Measurements from ENCODE around the gene QKI.

Gene QKI

GRCh38 chr6:163568275-163568674, 153.8 kb downstream of the QKI start:
- no peak for DNase-seq (ENCODE audit: low read depth)

GRCh38 chr6:163570579-163571231, 156.2 kb downstream of the QKI start:
- H3K4me3 ChIP-seq (ENCODE audit: control insufficient read depth, low read depth, low read length): no peak overlapping the region
- no peak for DNase-seq (ENCODE audit: low read depth)
- TF ChIP-seq, protein P1, sequence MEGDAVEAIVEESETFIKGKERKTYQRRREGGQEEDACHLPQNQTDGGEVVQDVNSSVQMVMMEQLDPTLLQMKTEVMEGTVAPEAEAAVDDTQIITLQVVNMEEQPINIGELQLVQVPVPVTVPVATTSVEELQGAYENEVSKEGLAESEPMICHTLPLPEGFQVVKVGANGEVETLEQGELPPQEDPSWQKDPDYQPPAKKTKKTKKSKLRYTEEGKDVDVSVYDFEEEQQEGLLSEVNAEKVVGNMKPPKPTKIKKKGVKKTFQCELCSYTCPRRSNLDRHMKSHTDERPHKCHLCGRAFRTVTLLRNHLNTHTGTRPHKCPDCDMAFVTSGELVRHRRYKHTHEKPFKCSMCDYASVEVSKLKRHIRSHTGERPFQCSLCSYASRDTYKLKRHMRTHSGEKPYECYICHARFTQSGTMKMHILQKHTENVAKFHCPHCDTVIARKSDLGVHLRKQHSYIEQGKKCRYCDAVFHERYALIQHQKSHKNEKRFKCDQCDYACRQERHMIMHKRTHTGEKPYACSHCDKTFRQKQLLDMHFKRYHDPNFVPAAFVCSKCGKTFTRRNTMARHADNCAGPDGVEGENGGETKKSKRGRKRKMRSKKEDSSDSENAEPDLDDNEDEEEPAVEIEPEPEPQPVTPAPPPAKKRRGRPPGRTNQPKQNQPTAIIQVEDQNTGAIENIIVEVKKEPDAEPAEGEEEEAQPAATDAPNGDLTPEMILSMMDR (IDR thresholded peaks at IDR 0.05; ENCODE audit: control insufficient read depth, insufficient read depth, low read depth, low read length, missing control alignments): no peak

More at GRCh38 chr6:163568275-163568674, 153.8 kb downstream of the QKI start:
- TF ChIP-seq, protein P1 (IDR thresholded peaks at IDR 0.05; ENCODE audit: control insufficient read depth, insufficient read depth, low read depth, low read length, missing control alignments): no peak
- no peak overlapping the region for H3K4me3 ChIP-seq (ENCODE audit: control insufficient read depth, low read depth, low read length)

DNA sequence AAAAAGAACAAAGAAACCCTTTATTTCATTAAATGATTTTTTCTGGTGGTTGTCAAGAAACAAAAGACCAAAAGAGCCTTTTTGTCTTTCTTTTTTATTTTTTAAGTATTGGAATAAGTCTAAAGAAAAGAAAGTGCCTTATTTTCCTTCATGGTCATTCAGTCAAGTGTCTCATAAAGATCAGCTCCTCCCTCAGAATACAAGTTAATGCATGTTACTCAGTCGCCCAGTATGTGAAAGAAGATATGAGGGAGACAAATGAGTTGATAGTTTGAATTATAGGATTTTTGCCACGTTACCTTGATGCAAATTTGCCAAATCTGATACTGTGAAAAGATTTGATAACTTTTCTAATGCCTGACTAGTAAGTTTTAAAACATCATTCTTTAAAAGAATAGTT, 157.2 kb downstream of the QKI start:
- no peak for DNase-seq (ENCODE audit: low read depth)
- no peak overlapping the region for H3K4me3 ChIP-seq (ENCODE audit: control insufficient read depth, low read depth, low read length)
- TF ChIP-seq, protein P1 (IDR thresholded peaks at IDR 0.05; ENCODE audit: control insufficient read depth, insufficient read depth, low read depth, low read length, missing control alignments): no peak

- TF ChIP-seq, protein P1 (IDR thresholded peaks at IDR 0.05; ENCODE audit: control insufficient read depth, insufficient read depth, low read depth, low read length, missing control alignments): no peak
- DNase-seq (ENCODE audit: low read depth): no peak
- no peak overlapping the region for H3K4me3 ChIP-seq (ENCODE audit: control insufficient read depth, low read depth, low read length)
Observed at GRCh38 chr6:163572612-163573011, 158.1 kb downstream of the QKI start.

DNA sequence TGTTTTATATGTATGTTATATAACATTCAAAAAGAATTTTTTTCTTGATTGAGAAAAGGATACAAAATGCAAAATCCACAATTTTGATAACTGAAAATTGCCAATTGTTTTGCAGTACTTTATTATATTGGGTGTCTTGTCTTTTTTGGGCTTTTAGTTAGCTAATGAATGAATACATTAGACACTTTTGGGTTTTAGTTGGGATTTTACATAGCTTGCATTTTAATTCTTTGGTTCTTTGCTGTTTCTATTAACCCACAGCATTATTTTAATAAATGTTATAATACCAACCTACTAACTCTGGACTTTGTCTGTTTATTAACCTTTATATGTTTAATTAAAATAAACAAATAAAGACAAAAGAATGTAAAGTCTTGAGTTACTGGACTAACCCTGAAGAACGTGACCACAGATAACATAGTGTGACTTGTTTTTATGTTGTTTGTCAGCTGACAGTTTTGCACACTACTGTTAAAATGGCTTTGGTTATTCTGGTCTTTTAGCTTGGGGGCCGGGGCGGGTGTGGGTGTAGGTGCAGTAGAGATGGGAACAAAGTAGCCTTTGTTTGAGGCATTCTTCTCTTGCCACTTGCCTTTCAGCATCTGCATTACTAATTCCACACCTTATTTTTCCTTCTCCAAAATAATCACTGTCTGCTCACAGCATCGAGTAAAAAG, 159.1 kb downstream of the QKI start:
- TF ChIP-seq, protein P1 (IDR thresholded peaks at IDR 0.05; ENCODE audit: control insufficient read depth, insufficient read depth, low read depth, low read length, missing control alignments): no peak
- no peak for DNase-seq (ENCODE audit: low read depth)
- H3K4me3 ChIP-seq (ENCODE audit: control insufficient read depth, low read depth, low read length): no peak overlapping the region

DNA sequence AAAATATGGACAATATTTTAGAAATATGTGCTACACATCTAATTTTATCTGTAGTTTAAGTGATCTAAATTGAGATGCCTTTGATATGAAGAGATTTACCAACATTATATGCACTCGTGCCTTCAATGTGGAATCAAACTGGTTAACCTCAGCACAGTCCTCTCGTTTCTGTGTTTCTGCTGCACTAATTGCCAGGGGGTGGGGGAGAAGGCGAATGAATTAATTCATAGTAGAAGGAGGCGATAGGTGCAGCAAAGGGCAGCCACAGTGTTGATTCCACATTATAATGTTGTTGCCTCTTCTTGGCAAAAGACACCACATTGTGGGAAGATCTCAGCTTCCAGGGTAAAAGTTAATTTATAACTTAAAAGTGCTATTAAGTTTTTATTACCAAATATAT, 161.6 kb downstream of the QKI start:
- H3K4me3 ChIP-seq (ENCODE audit: control insufficient read depth, low read depth, low read length): no peak overlapping the region
- no peak for DNase-seq (ENCODE audit: low read depth)
- TF ChIP-seq, protein P1 (IDR thresholded peaks at IDR 0.05; ENCODE audit: control insufficient read depth, insufficient read depth, low read depth, low read length, missing control alignments): no peak

Measured in AG09309 (cell line).